ENCODE measurements around the gene ITPA. TPM values are rescaled to one million over a fixed set of nuclear protein-coding genes. Genes with fewer than 3 reads are reported as not detected.

ITPA gene
- total RNA-seq, 2 donors from 2014 or later, result 39.5 to 41.4 TPM

- no peaks in the 10 kb centered on the region for H3K36me3 Mint-ChIP-seq (ENCODE audit: low read depth)
Observed at GRCh38 chr20:3168079-3168828, 41.0 kb upstream of the ITPA start.

DNA sequence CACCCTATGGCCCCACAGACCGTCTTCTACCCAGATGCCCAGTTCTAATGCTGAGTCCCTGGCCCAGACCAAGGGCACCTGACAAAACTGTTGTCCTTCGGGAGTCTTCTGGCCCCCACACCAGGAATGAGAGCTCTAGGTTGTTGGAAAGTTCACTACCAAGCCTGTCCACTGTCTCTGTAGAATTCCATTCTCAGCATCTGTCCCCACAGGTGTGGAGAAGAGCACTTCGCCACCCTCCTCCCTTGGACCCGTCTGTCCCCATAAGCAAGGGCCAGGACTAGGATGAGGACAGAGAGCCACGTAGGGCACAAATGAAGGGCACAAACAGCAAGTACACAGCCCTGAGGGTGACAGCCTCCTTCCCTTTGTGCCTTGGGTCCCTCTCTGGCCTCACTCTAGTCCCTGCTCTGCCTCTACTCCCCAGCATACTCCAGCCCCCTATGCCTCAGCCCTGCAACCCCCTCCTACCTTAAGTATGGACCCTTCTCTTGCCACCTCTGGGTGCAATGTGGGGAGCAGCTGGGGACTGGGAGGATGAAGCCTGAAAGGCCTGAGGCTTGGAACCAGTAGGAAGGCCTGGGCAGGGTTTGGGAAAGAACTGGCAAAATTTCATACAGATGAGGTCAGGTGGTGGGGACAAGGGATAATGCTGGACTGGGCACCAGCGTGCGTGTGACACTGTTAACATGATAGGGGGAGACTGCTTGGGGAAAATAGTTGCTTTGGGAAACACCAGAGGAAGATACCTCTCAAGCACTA, 40.3 kb upstream of the ITPA start:
- Mint-ChIP-seq H3K4me1 (peaks cover 17% of the 10 kb centered on the region), H3K36me3 (ENCODE audit: low read depth) (no peaks in the 10 kb centered on the region), H3K27ac (no peak overlapping the region), H3K27me3 (peaks cover 27% of the 10 kb centered on the region), H3K4me3 (no peak overlapping the region)
- H3K9me3 ChIP-seq (ENCODE audit: control insufficient read depth, low read length, poor library complexity, severe bottlenecking), result no peaks in the 10 kb centered on the region
- ATAC-seq (no peak), DNase-seq (no peak)

More at GRCh38 chr20:3168079-3168828, 41.0 kb upstream of the ITPA start:
- Mint-ChIP-seq H3K4me1 (peaks cover 15% of the 10 kb centered on the region), H3K27ac (no peak overlapping the region), H3K4me3 (no peak overlapping the region), H3K27me3 (peaks cover 27% of the 10 kb centered on the region)
- no peaks in the 10 kb centered on the region for H3K9me3 ChIP-seq (ENCODE audit: control insufficient read depth, low read length, poor library complexity, severe bottlenecking)
- ATAC-seq (no peak), DNase-seq (no peak)

DNA sequence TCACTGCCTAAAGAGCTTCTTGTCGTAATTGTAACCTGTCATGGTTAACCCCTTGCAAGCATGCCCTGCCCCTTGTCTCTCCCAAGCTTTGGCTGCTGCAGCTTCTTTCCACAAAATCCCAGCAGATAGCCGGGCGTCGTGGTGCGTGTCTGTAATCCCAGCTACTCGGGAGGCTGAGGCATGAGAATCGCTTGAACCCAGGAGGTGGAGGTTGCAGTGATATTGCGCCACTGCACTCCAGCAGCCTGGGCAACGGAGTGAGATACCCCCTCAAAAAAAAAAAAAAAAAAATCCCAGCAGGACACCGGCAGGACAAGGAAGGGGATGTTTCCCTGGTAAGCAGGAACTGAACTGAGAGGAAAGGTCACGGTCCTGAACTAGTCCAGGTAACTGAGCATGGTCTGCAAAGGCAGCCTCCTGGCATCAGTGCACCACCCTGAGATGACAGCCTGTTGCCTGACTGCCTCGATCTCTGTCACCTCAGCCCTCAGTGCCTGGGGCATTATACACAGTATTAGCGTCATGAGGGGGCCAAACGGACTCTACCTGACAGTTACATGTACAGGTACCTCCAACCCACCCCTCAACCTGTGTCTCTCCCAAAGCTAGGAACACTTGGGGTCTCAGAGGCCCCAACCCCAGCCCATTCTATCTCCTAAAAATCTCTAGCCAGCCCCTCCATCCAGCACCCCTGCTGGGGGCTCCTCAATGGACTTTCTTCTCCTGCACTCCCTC, 37.7 kb upstream of the ITPA start:
- no peak for ATAC-seq
- H3K9me3 ChIP-seq (ENCODE audit: control insufficient read depth, low read length, poor library complexity, severe bottlenecking), result no peaks in the 10 kb centered on the region
- peak overlapping the region; percentile 28 for H3K4me3 Mint-ChIP-seq
- peaks cover 40% of the 10 kb centered on the region for H3K27me3 Mint-ChIP-seq
- DNase-seq, result no peak
- H3K4me1 Mint-ChIP-seq, result peaks cover 27% of the 10 kb centered on the region
- H3K27ac Mint-ChIP-seq, result no peak overlapping the region
- no peaks in the 10 kb centered on the region for H3K36me3 Mint-ChIP-seq (ENCODE audit: low read depth)

DNA sequence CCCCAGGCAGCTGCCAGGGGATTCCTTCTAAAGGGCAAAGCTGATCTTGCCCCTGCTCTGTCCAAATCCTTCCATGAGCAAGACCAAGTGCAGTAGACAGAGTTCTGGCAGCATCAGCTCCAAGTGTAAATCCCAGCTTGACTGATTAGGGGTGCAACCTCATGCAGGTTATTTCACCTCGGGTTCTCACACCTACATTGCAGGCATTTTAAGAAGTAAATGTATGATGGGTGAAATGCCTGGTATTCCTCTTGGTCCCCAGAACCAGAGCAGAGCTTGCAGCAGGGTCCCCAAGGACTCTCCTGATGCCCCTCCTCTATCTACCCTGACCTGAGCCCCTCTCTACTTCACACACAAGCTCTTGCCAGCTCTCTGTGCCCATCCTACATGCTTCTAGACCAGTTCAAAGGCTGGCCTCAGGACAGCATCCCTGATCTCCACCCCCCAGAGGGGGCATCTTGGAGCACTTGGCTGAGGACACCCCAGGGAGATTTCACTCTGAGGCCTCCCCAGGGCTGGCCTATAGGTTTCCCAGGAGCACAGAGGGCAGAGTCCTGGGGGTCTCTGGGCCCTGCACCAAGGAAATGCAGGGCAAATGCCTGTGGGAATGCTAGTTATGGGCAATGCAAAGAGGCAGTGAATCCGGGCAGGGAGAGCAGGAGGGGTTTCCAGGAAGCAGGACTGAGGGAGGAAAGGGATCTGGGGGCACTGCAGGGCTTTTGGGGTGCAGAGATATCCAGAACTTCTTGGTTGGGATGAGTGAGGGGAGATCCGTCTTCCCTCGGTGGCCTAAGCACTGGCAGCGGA, 37.0 kb upstream of the ITPA start:
- peaks cover 38% of the 10 kb centered on the region for H3K27me3 Mint-ChIP-seq
- H3K4me3 Mint-ChIP-seq, result peak overlapping the region; percentile 87
- DNase-seq (no peak), ATAC-seq (no peak)
- H3K9me3 ChIP-seq (ENCODE audit: control insufficient read depth, low read length, poor library complexity, severe bottlenecking), result no peaks in the 10 kb centered on the region
- H3K36me3 Mint-ChIP-seq (ENCODE audit: low read depth), result no peaks in the 10 kb centered on the region
- H3K4me1 Mint-ChIP-seq, result peaks cover 27% of the 10 kb centered on the region
- peak overlapping the region; percentile 9 for H3K27ac Mint-ChIP-seq

GRCh38 chr20:3172933-3173609, 36.2 kb upstream of the ITPA start, which contains the start of gene LZTS3:
Gene LZTS3, minus strand, starts transcription at chr20:3173549. Its CDS starts 6,386 bp downstream, at chr20:3167163.
- no peaks in the 10 kb centered on the region for H3K36me3 Mint-ChIP-seq (ENCODE audit: low read depth)
- H3K27ac Mint-ChIP-seq, result peak within 1 kb of the TSS; percentile 59
- H3K27me3 Mint-ChIP-seq, result peaks cover 34% of the 10 kb centered on the region
- peak; percentile 91 for ATAC-seq
- peaks cover 27% of the 10 kb centered on the region for H3K4me1 Mint-ChIP-seq
- H3K9me3 ChIP-seq (ENCODE audit: control insufficient read depth, low read length, poor library complexity, severe bottlenecking), result no peaks in the 10 kb centered on the region
- DNase-seq, result peak; percentile 89 to 90 (median 89)
- peak within 1 kb of the TSS; percentile 90 for H3K4me3 Mint-ChIP-seq

DNA sequence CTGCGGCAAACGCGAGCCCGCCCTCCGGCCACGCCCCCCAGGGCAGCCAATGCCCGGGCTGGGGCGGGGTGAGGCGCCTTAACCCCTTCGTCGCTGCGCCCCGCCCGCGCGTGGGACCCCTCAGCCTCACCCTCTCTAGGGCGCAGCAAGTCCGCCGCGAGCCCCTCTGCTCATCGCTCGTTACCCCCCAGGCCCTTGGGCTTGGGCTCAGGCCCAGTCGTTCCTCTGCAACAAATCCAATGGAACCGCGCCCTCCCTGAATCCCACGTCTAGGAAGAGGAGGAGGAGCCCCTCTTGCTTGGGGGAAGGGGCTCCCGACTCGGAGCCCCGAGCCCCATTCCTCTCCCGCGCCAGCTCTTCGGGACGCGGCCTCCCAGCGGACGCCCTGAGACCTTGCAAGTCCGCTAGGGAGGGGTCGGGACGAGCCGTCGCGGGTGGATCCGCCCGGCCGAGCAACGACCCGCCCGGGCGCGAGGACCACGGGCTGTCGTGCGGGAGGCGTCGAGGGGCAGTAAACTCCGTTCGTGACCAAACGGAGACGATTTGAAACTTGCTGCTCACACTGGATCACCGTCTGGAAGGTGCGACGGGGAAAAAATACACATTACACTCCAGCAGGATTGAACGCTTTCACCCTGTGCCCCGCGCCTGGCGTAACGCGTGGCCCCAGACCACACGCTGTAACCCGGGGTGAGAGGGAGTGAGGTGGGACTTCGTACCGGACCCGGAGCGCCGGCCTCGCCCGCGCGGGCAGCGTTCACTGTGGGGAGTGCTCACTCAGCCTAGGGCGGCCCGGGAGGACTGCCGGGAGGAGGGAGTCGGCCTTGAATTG, 35.5 kb upstream of the ITPA start:
- H3K36me3 Mint-ChIP-seq (ENCODE audit: low read depth), result no peaks in the 10 kb centered on the region
- peak overlapping the region; percentile 90 for H3K4me3 Mint-ChIP-seq
- ATAC-seq, result peak; percentile 7
- H3K9me3 ChIP-seq (ENCODE audit: control insufficient read depth, low read length, poor library complexity, severe bottlenecking), result no peaks in the 10 kb centered on the region
- H3K27me3 Mint-ChIP-seq, result peaks cover 28% of the 10 kb centered on the region
- H3K27ac Mint-ChIP-seq, result peak overlapping the region; percentile 59
- peaks cover 23% of the 10 kb centered on the region for H3K4me1 Mint-ChIP-seq
- peak; percentile 87 to 92 (median 91) for DNase-seq

- Mint-ChIP-seq H3K27me3 (peaks cover 22% of the 10 kb centered on the region), H3K4me3 (peak overlapping the region; percentile 90), H3K27ac (no peak overlapping the region), H3K36me3 (ENCODE audit: low read depth) (no peaks in the 10 kb centered on the region), H3K4me1 (peaks cover 20% of the 10 kb centered on the region)
- ATAC-seq (no peak), DNase-seq (no peak)
- no peaks in the 10 kb centered on the region for H3K9me3 ChIP-seq (ENCODE audit: control insufficient read depth, low read length, poor library complexity, severe bottlenecking)
Observed at GRCh38 chr20:3174442-3175261, 34.6 kb upstream of the ITPA start.

- H3K27me3 Mint-ChIP-seq, result peaks cover 22% of the 10 kb centered on the region
- DNase-seq (no peak), ATAC-seq (no peak)
- no peaks in the 10 kb centered on the region for H3K9me3 ChIP-seq (ENCODE audit: control insufficient read depth, low read length, poor library complexity, severe bottlenecking)
- no peaks in the 10 kb centered on the region for H3K36me3 Mint-ChIP-seq (ENCODE audit: low read depth)
- peak overlapping the region; percentile 31 for H3K4me3 Mint-ChIP-seq
- H3K4me1 Mint-ChIP-seq, result peaks cover 20% of the 10 kb centered on the region
- H3K27ac Mint-ChIP-seq, result no peak overlapping the region
Observed at GRCh38 chr20:3175270-3175669, 34.0 kb upstream of the ITPA start.

- Mint-ChIP-seq H3K27me3 (peaks cover 13% of the 10 kb centered on the region), H3K4me3 (no peak overlapping the region), H3K27ac (no peak overlapping the region), H3K4me1 (peaks cover 12% of the 10 kb centered on the region), H3K36me3 (ENCODE audit: low read depth) (no peaks in the 10 kb centered on the region)
- ATAC-seq (no peak), DNase-seq (no peak)
- no peaks in the 10 kb centered on the region for H3K9me3 ChIP-seq (ENCODE audit: control insufficient read depth, low read length, poor library complexity, severe bottlenecking)
Observed at GRCh38 chr20:3177746-3178485, 31.4 kb upstream of the ITPA start.

- ATAC-seq (no peak), DNase-seq (no peak)
- peaks cover 3% of the 10 kb centered on the region for H3K27me3 Mint-ChIP-seq
- peaks cover 2% of the 10 kb centered on the region for H3K4me1 Mint-ChIP-seq
- H3K27ac Mint-ChIP-seq, result no peak overlapping the region
- no peaks in the 10 kb centered on the region for H3K9me3 ChIP-seq (ENCODE audit: control insufficient read depth, low read length, poor library complexity, severe bottlenecking)
- H3K36me3 Mint-ChIP-seq (ENCODE audit: low read depth), result no peaks in the 10 kb centered on the region
- H3K4me3 Mint-ChIP-seq, result no peak overlapping the region
Observed at GRCh38 chr20:3180319-3180718, 29.0 kb upstream of the ITPA start.
